B cell (primary cell): Measurements from ENCODE around the gene COG7.

Source experiments
- CTCF ChIP-seq: fragments of 200-600 bp; IDR thresholded peaks from one replicate; pipeline ENCODE4 v1.8.0; 2022; ENCODE audit warnings: antibody characterized with exemption, mild to moderate bottlenecking
- EZH2 ChIP-seq: IDR thresholded peaks from 2 replicates; pipeline ENCODE4 v1.6.1; 2012; ENCODE audit warnings: borderline replicate concordance, low read depth, mild to moderate bottlenecking, moderate library complexity, low read length; ENCODE audit not compliant: insufficient read depth, poor library complexity, severe bottlenecking

GRCh38 chr16:23452221-23452571, 793 bp downstream of the COG7 start:
- TF ChIP-seq EZH2, result no peak
- TF ChIP-seq CTCF, result no peak
